OCI-LY1 (cell line): ENCODE results near the gene FYN.

ENCODE experiments used
- EZH2 ChIP-seq: fragments of 200-600 bp; sonication (generic), shearing (Covaris generic); IDR thresholded peaks from 2 replicates; pipeline ENCODE4 v1.8.0; 2017; ENCODE audit warnings: borderline replicate concordance, mixed run types, mild to moderate bottlenecking, antibody characterized with exemption, low read length, moderate library complexity, mixed read lengths
- TF ChIP-seq, protein P1 (sequence below): fragments of 200-600 bp; sonication (generic), shearing (Covaris generic); IDR thresholded peaks from 2 replicates; pipeline ENCODE4 v1.5.1; 2017; ENCODE audit warnings: mild to moderate bottlenecking, antibody characterized with exemption, low read length, moderate library complexity, mixed read lengths

DNA sequence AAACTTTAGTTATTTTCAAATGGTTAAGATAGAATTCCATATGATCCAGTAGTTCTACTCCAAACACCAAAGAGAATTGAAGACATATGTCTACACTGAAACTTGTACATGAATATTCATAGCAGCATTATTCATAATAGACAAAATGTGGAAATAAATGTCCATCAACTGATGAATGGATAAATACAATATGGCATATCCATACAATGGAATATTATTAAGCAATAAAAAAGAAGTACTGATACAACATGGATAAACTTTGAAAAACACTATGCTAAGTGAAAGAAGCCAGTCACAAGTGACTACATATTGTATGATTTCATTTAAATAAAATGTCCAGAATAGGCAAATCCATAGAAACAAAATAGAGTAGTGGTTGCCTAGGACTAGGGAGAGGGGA lies 234.0 kb downstream of the FYN start:
- no peak for TF ChIP-seq EZH2
- TF ChIP-seq, protein P1, sequence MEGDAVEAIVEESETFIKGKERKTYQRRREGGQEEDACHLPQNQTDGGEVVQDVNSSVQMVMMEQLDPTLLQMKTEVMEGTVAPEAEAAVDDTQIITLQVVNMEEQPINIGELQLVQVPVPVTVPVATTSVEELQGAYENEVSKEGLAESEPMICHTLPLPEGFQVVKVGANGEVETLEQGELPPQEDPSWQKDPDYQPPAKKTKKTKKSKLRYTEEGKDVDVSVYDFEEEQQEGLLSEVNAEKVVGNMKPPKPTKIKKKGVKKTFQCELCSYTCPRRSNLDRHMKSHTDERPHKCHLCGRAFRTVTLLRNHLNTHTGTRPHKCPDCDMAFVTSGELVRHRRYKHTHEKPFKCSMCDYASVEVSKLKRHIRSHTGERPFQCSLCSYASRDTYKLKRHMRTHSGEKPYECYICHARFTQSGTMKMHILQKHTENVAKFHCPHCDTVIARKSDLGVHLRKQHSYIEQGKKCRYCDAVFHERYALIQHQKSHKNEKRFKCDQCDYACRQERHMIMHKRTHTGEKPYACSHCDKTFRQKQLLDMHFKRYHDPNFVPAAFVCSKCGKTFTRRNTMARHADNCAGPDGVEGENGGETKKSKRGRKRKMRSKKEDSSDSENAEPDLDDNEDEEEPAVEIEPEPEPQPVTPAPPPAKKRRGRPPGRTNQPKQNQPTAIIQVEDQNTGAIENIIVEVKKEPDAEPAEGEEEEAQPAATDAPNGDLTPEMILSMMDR, result no peak
